Brain microvascular endothelial cell (primary cell): ENCODE data around the gene ITGA2.

Experiments
- DNase-seq: peaks from one replicate; pipeline ENCODE4 v3.0.0-alpha.2; 2020
- H3K27ac ChIP-seq: fragments of 250-450 bp; sonication (Bioruptor Pico); 2 replicates; pipeline ENCODE4 v1.5.1; 2020; ENCODE audit warnings: mild to moderate bottlenecking, moderate library complexity
- H3K27me3 ChIP-seq: fragments of 250-450 bp; sonication (Bioruptor Pico); replicated peaks from 2 replicates; pipeline ENCODE4 v1.5.1; 2020; ENCODE audit warnings: mild to moderate bottlenecking
- H3K36me3 ChIP-seq: fragments of 250-450 bp; sonication (Bioruptor Pico); replicated peaks from 2 replicates; pipeline ENCODE4 v1.5.1; 2020; ENCODE audit warnings: mild to moderate bottlenecking
- H3K4me3 ChIP-seq: 2 replicates; pipeline ENCODE4 v1.5.1; 2011; ENCODE audit warnings: low read depth, mild to moderate bottlenecking, control low read depth, low read length, moderate library complexity
- CTCF ChIP-seq: IDR thresholded peaks from 2 replicates; pipeline ENCODE4 v1.5.1; 2011; ENCODE audit warnings: low read depth, mild to moderate bottlenecking, moderate library complexity, low read length, control low read depth, inconsistent platforms; ENCODE audit errors: missing control alignments
- in situ Hi-C: cut with HindIII; loops from 2 replicates; pipeline ENCODE4 v1.10.0; 2017; ENCODE audit warnings: low sequenced_read_pairs, low pct_ligation_motif_present

Gene ITGA2

GRCh38 chr5:53071738-53072137, 82.6 kb downstream of the ITGA2 start:
- Histone ChIP-seq H3K27ac (no peak overlapping the region), H3K4me3 (no peak overlapping the region), H3K36me3 (peaks cover 47% of the 10 kb centered on the region), H3K27me3 (no peaks in the 10 kb centered on the region)
- DNase-seq = no peak
- in situ Hi-C loops = no loop called here
- TF ChIP-seq CTCF = no peak

- in situ Hi-C loops = no loop called here
- Histone ChIP-seq H3K27me3 (no peaks in the 10 kb centered on the region), H3K4me3 (no peak overlapping the region), H3K27ac (no peak overlapping the region), H3K36me3 (peaks cover 61% of the 10 kb centered on the region)
- DNase-seq = no peak
- no peak for TF ChIP-seq CTCF
Measured at GRCh38 chr5:53073348-53073747, 84.2 kb downstream of the ITGA2 start.

- H3K36me3 ChIP-seq = peaks cover 76% of the 10 kb centered on the region
Measured at GRCh38 chr5:53076014-53076583, 86.9 kb downstream of the ITGA2 start.

GRCh38 chr5:53080271-53080670, 91.1 kb downstream of the ITGA2 start:
- no peak for DNase-seq
- in situ Hi-C loops = no loop called here
- H3K27ac ChIP-seq = no peak overlapping the region
- H3K27me3 ChIP-seq = no peaks in the 10 kb centered on the region
- peaks cover 84% of the 10 kb centered on the region for H3K36me3 ChIP-seq
- no peak for TF ChIP-seq CTCF
- H3K4me3 ChIP-seq = no peak overlapping the region

More at GRCh38 chr5:53076014-53076583, 86.9 kb downstream of the ITGA2 start:
- no peak for DNase-seq
- in situ Hi-C loops = no loop called here
- no peak for TF ChIP-seq CTCF
- no peaks in the 10 kb centered on the region for H3K27me3 ChIP-seq
- H3K27ac ChIP-seq = no peak overlapping the region
- no peak overlapping the region for H3K4me3 ChIP-seq

- no peak for DNase-seq
- Histone ChIP-seq H3K27ac (no peak overlapping the region), H3K27me3 (no peaks in the 10 kb centered on the region), H3K4me3 (no peak overlapping the region), H3K36me3 (peaks cover 74% of the 10 kb centered on the region)
- in situ Hi-C loops = no loop called here
- no peak for TF ChIP-seq CTCF
Measured at GRCh38 chr5:53083927-53084326, 94.8 kb downstream of the ITGA2 start.
